GM12874 (cell line): Measurements from ENCODE around the gene HNF4A.

Experiments used
- TF ChIP-seq, protein P1 (sequence below): IDR thresholded peaks from 2 replicates; pipeline ENCODE4 v1.5.1; 2011; ENCODE audit warnings: low read depth, mild to moderate bottlenecking, control low read depth, low read length, moderate library complexity; ENCODE audit not compliant: insufficient read depth

The HNF4A gene

DNA sequence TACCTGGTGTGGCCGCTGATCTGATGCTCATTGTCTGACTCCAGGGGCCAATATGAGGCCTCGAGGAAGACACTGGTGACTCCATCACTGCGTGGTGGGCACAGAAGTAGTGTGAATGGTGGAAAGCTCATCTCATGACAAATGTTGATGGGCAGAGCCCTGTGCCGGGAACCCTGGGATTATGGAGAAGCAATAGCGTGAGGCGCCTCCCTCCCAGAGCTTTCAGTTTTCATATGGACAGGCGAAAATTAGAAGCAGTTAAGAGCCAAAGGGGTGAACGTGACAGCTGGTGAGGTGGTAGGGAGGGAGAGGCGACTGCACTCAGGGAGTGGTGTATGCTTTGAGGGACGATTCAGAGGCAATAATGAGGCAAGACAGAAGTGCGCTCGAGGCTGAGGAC lies 80.9 kb downstream of the HNF4A start:
- TF ChIP-seq, protein P1, sequence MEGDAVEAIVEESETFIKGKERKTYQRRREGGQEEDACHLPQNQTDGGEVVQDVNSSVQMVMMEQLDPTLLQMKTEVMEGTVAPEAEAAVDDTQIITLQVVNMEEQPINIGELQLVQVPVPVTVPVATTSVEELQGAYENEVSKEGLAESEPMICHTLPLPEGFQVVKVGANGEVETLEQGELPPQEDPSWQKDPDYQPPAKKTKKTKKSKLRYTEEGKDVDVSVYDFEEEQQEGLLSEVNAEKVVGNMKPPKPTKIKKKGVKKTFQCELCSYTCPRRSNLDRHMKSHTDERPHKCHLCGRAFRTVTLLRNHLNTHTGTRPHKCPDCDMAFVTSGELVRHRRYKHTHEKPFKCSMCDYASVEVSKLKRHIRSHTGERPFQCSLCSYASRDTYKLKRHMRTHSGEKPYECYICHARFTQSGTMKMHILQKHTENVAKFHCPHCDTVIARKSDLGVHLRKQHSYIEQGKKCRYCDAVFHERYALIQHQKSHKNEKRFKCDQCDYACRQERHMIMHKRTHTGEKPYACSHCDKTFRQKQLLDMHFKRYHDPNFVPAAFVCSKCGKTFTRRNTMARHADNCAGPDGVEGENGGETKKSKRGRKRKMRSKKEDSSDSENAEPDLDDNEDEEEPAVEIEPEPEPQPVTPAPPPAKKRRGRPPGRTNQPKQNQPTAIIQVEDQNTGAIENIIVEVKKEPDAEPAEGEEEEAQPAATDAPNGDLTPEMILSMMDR = no peak

DNA sequence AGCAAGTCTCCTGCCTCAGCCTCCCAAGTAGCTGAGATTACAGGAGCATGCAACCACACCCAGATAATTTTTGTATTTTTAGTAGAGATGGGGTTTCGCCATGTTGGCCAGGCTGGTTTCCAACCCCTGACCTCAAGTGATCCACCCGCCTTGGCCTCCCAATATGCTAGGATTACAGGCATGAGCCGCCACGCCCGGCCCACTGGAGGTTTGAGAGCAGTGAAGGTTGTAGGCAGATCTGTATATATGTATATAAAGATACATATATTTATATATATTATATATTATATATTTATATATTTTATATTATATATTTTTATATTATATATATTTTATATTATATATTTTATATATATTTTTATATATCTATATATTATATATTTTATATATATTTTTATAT lies 82.0 kb downstream of the HNF4A start:
- TF ChIP-seq, protein P1 = no peak

DNA sequence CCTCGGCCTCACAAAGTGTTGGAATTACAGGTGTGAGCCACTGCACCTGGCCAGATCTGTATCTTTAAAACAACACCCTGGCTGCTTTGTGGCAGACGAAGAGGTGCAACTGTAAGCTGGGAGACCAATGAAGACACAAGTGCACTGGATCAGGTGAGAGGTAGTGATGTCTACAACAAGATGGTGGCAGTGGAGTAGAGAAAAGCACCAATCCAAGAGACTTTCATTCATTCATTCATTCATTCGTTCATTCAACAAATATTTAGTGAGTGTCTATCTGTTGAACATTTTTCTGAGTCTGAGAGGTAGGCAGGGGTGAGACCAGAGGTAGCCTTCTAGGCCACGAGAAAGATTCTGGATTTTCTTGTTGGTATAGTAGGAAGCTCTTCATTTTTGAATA lies 83.3 kb downstream of the HNF4A start:
- TF ChIP-seq, protein P1 = no peak

DNA sequence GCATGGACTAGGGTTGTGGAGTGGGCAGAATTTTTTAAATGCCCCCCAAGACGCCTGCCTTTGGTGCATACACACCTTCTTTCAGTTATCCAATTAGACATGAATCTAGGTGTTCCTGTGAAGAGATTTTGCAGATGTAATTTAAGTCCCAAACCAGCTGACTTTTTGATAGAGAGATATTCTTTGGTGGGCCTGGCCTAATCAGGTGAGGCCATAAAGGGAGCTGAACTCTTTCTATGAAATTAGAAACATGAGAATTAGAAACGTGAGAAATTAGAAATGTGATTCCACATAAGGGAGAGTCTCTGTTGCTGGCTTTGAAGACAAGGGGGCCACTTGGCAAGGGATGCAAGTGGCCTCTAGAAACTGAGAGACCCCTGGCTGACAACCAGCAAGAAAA lies 83.8 kb downstream of the HNF4A start:
- TF ChIP-seq, protein P1 = no peak

DNA sequence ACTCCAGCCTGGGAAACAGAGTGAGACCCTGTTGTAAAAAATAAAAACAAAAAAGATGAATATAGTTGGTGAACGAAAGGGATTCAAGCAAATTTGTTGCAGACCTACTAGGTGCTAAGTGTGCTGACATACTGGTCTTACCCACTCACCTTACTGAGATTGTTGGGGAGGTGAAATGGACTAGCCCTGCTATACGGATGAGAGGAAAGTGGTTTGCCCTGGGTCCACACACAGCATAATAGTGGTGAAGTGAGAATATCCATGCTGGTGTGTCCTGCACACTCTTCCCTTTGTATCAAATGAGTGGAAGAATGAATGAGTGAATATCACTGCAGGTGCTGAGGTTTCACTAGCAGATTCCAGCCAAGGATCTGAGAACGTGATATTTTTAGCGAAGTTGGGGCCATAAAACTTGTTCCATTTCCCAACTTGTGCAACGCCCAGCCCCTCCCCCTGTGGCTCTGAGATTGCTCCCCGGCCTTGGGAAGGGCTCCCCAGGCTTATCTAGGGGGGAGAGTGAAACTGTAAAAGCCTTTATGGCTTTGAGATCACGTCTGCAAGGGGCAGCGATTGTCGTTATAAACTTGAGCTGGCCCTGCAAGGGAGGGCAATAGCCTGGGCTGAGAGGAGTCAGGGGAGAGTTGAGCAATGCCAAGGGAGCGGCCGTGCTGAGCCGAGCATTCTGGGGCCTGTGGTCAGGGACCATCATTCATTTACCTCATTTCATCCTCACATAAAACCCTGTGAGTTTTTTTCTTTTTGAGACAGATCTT lies 87.0 kb downstream of the HNF4A start:
- TF ChIP-seq, protein P1 = no peak

DNA sequence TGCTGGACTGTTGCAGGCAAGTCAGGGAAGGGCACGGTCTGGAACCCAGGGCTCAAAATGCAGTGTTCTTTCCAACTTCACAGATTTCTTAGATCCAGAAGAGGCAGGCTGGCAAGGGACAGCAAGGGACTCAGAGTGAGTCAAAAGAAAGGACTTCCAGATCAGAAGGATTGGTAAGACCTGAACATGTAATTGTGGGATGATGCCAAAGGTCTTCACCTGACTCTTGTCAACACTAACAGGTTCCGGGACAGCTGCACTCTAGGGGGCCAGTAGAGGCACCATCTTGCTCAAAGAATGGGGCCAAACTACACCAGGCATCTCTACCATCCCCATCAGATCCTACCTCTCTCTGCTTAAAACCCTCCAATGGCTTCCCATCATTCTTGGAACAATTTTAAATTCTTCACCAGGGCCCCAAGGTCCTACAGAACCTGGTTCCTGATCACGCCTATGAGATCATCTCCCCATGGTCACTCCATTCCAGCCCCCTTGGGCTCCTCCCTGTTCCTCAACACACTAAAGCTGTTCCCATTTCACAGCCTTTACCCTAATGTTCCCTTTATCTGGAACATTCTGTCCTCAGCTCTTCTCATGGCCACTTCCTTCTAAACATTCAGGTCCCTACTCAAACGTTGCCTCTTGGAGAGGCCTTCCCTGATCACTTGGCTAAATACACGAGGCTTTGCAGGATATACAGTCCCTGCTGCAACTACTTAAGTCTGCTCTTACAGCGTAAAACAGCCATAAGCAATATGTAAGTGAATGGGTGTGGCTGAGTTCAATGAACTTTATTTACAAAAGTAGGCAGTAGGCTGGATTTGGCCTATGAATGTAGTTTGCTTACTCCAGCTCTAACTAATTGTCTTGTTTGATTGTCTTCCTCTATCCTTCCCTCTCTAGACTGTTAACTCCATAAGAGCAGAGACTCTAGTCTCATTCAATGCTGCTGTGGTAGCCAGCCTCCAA lies 90.5 kb downstream of the HNF4A start:
- TF ChIP-seq, protein P1 = no peak

DNA sequence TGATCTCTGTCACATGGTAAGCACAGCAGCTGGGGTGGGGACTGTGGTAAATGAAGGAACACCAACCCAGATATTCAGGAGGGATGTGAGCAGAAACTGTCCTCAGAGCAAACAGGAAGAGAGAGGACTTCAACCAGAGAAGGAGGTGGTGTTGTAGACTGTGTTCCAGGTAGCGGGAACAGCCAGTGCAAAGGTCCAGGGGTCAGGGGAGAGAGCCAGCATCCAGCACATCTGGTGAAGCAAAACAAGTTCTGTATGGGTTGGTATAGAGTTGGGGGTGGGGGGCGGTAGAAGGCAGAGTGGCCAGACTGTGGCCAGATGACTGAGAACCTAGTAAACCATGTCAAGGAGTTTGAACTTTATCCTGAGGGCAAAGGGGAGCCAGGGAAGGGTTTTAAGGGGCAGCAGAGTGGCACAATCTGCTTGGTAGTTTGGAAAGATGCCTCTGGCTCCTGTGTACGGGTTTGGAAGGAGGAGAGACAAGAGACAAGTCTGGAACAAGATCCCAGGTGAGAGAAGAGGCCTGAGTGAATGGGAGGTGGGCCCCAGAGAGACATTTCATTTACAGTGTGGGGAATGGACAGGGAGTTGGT lies 92.4 kb downstream of the HNF4A start:
- TF ChIP-seq, protein P1 = no peak
